SHP77 (cell line): ENCODE measurements around the gene NMB.
"Not testable (repeated sequence)": the region's sequence is repeated elsewhere in the genome, so short reads cannot be mapped to it uniquely, and the experiment has no call there.

Experiments used
- DNase-seq, 2 experiments: peaks; one replicate each; lab custom pipeline; 2025; lab: John Stamatoyannopoulos, UW

NMB gene, protein sequence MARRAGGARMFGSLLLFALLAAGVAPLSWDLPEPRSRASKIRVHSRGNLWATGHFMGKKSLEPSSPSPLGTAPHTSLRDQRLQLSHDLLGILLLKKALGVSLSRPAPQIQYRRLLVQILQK

DNA sequence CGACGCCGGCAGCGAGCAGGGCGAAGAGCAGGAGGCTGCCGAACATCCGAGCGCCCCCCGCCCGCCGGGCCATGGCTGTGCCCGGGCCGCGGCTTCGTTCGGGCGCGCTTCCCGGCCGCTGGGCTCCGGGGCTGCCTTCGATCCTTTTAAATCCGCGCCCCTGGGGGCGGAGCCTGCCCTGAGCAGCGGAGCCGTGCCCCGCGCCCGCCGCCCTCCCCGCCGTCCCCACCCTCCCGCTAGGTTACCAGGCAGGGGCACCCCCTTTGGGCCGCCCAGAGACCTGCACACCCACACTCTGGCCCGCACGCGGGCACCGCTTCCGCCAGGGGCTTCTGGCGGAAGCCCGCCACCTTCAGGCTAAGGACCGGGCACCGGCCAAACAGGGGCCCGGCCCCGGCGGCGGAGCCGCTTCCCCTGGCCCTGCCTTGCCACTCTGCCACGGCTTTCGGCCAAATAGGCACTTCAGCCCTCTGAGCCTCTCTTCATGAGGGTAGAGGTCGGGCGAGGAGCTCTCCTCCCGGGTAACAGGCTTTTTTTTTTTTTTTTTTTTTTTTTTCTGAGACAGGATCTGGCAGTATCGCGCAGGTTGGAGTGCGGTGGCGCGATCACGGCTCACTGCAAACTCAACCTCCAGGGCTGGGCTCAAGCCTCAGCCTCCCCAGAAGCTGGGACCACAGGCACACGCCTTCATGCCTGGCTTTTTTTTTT, at the start of gene NMB:
Gene NMB, minus strand, starts transcription at position 120 of the 708 bp plus-strand sequence. Its CDS starts 47 bp downstream, at position 73.
- peak; percentile 70 to 87 for DNase-seq

DNA sequence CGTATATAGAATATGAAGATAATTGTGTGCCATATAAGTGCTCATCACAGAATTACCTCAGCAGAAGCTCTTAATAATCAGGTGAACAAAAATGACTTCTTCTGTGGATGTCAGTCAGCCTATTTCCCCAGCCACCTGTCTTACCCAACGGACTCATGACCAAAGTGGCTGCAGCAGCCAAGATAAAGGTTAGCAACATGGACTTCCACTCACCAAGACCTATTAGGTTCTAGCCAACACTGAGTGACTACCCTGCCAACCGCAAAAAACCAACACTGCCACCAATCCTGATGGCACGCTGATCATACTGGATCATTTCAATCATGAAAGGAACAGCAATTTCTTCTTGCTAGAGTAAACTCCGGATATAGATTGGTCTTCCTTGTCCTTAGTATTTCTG, 45.8 kb upstream of the NMB start:
- DNase-seq, result no peak

DNA sequence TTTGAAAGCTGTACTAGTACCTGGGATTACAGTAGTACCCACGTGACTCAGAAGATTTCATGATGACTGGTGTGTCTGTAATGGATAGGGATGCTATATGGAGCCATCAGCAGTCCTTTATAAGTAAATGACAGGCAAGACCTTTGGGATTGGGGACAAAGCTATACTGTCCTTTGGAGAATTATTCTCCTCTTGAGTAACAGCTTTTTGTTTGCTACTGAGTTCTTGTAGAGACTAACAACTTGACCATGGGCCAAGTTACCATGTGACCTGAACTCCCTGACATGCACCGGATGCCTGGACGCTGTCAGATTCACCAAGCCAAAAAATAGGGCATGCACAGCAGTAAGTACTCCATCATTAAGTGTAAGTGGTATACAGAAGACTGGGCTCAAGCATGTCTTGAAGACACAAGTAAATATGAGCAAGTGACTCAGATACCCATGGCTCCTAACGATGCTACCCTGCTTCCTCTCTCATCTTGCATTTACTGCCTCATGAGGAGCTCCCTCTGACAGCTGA, 45.0 kb upstream of the NMB start:
- DNase-seq, result no peak

DNA sequence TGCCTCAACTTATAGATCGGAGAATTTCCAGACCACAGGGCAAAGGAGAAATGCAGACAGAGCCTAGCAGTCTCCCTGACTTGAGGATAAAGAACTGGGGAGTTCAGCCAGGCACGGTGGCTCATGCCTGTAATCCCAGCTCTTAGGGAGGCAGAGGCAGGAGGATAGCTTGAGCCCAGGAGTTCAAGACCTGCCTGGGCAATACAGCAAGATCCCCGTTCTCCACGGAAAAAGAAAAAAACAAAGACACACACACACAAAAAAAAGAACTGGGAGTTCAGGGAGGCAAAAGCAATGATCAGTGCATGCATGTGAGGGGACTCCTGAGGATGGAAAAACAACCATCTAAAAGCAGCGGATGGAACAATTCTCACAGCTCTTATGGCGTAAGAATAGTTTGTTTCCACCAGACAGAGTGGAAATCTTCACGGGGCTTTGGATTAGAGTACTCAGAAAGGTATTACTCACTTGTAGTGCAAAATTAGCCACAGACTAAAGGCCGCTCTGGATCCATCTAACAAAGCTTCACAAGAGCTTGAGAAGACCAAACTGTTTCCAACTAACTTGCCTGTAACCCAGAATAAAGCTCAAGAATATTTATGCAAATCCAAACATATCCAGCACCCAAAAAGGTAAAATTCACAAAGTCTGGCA, 41.7 kb upstream of the NMB start:
- DNase-seq, result no peak

DNA sequence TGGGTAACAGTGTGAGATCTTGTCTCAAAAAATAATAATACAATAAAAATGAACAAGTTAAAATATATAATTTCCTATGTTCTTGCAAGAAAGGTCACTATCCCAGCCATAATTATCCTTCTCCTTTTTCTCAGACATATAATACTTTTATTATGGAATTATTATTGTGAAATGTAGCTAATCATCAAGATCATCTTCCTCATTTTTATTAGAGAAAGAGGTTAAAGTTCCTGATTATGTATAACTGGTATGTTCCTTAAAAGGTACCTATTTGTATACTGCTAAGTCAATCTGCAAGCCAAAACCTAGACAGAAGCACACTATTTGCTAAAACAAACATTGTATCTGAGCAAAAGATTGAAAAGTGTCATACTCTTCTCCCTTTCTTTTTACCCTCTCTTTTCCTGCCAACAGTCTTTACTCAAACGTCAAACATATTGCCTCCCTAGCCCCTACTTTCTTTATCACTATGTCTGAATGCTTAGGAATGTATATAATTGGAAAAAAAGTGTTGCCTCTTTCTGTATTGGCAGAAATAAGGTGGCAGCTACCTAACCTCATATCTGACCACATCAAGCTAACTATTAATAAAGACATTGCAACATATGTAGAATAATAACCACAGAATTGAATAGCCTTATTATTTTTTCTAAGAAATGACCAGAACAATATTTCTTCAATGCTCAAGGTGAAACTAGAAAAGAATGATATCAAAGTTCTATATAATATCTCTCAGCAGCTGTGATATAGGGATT, 39.4 kb upstream of the NMB start:
- no peak for DNase-seq

DNA sequence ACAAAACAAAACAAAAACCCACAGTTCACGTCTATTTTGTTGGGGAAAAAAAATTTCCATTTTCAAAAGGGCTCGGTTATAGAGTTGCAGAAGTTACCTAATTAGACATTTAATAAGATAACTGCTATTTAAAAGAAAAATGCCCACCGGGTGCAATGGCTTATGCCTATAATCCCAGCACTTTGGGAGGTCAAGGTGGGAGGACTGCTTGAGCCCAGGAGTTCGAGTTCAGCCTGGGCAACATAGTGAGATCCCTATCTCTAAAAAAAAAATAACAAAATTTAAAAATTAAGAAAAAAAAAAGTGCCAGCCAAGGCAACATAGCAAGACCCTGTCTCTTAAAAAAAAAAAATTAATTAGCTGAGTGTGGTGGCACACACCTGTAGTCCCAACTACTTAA, 38.8 kb upstream of the NMB start:
- DNase-seq, result no peak

DNA sequence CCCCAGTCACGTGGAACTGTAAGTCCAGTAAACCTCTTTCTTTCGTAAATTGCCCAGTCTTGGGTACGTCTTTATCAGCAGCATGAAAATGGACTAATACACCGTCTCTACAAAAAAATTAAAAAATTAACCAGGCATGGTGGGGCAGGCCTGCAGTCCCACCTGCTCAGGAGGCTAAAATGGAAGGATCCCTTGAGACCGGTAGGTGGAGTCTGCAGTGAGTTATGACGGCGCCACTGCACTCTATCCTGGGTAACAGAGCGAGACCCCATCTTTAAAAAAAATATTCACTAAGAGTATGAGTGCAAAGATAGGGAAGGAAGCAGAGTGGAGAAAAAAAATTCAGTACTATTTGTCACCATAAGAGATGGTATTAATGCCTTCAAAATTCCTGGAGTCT, 32.3 kb upstream of the NMB start:
- DNase-seq, result no peak

DNA sequence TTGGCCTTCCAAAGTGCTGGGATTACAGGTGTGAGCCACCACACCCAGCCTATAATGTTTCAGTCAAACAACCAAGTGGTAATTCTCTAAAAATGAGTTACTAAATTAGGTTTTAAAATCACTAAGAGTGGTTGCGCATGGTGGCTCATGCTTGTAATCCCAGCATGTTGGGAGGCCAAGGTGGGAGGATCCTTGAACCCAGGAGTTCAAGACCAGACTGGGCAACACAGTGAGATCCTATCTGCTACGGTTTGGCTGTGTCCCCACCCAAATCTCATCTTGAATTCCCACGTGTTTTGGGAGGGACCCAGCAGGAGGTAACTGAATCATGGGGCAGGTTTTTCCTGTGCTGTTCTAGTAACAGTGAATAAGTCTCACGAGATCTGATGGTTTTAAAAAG, 31.9 kb upstream of the NMB start:
- no peak for DNase-seq

DNA sequence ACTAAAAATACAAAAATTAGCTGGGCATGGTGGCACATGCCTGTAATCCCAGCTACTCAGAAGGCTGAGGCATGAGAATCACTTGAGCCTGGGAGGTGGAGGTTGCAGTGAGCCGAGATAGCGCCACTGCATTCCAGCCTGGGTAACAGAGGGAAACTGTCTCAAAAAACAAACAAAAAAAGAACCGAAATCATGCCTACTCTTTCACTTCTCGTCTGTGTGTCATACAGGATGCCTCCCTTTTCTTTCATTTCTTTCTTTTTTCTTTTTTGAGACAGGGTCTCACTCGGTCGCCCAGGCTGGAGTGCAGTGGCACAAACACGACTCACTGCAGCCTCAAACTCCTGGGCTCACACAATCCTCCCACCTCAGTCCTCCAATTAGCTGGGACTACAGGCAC, 28.4 kb upstream of the NMB start:
- DNase-seq, result not testable (repeated sequence)

DNA sequence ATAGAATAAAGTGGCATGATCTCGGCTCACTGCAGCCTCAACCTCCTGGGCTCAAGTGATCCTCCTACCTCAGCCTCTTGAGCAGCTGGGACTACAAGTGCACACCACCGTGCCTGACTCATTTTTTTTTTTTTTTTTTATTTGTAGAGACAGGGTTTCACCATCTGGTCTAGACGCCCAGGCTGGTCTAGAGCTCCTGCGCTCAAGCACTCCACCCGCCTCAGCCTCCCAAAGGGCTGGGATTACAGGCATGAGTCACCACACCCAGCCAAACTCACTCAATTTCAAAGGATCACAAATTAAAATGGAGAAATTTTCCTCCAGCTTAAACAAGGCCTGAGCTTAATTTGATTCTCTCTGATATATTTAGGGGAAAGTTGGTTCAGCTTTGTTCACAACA, 27.3 kb upstream of the NMB start:
- DNase-seq, result peak; percentile 9 to 12

DNA sequence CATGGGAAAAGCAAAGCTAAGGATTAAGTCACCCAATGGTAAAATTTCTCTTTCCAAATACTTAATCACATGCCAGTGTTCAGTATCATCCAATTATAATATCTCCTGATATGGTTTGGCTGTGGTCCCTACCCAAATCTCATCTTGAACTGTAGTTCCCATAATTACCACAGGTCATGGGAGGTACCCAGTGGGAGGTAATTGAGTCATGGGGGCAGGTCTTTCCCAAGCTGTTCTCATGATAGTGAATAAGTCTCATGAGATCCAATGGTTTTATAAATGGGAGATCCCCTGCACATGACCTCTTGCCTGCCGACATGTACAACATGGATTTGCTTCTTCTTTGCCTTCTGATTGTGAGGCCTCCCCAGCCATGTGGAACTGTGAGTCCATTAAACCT, 26.1 kb upstream of the NMB start:
- DNase-seq, result no peak

DNA sequence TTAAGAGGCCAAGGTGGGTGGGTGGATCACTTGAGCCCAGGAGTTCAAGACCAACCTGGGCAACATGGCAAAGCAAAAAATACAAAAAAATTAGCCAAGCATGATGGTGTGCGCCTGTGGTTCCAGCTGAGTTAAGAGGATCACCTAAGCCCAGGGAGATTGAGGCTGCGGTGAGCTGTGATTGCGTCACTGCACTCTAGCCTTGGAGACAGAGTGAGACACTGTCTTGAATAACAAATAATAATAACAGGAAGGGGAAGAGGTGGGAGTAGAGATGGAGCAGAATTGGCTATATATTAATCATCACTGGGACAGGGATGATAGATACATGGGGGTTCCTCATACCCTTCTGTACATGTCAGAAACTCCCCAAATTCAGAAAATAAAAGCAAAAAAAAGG, 23.8 kb upstream of the NMB start:
- DNase-seq, result no peak

DNA sequence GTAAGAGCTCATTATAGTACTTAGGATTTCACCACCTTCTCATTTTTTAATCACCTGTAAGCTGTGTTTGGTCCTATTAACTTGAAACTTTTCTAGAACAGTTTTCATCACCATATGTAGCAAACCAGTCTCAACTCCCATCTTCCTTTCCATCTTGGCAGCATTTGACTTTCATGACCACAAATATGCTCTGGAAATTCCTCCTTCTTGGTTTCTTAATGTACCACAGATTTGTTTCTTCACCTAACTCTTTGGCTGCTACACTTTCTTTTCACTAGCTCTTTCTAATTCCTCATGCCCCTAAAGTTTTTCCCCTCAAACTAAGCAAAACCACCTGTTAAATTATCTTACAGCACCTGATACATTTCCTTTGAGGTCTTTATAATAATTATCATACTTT, 13.2 kb upstream of the NMB start:
- no peak for DNase-seq

DNA sequence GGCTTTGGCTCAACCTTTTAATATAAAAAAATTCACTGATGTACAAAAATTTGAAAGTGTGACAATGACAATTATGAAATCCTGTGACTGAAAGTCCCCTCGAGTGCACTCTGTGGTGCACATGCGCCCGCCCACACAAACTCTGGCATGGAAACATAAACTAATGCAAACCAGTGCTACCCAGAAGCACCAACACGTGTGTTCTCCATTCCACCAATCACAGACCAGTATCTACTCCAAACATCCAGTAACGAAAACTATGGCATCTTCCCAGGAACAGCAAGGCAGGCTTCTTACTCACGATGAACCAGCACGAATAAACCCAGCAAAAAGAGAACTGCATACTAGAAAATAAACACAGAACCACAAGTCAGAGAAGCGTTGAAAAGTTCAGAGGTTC, 11.7 kb upstream of the NMB start:
- no peak for DNase-seq

DNA sequence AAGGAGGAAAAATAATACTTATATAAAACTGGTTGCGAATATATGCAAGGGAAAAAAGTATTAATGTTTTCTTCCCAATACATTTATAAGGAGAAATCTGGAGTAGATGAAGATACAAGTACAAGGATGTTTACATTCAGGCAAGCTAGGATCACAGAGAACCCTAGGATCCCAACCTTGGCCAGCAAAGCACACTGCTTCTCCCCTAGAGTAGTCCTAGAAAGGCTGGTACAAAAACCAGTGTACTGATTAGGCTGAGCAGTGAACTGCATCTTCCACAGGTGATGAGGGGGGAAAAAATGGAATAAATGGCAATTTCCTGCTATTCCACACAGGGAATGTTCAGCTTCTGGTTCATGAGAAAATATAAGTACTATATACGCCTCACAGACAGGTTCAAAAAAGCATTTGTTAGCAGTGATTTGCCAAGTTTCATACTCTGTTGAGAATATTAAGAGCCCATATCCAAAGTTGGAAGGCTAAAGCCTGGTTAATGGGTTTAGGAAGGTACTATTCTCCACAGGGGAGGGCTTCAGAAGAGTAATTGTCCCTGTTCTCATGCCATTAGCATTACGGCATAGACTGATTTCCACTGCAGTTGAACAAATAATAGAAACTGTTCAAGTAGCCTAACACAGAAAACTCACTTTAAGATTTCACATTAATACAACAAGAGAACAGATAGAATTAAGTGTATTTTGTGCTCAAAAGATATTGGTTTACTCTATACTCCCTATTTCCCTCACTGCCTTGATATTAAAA, 10.4 kb upstream of the NMB start:
- DNase-seq, result no peak

DNA sequence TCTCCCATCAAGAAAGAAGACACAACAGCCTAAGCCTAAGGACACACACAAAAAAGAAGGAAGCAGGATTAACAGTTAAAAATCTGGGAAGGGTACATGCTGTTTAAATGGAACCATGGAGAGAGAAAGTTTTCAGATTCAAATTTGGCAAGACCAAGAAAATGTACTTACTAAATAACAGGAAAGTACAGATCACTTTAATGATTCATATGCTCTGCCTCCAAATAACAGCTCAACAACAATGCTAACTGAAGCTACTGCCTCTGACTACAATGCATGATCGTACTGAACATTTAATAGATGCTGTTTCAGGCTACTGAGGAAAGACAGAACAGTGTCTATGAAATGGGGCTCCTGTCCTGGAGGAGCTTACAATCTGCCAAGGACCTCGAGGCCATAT, 8.4 kb upstream of the NMB start:
- no peak for DNase-seq

DNA sequence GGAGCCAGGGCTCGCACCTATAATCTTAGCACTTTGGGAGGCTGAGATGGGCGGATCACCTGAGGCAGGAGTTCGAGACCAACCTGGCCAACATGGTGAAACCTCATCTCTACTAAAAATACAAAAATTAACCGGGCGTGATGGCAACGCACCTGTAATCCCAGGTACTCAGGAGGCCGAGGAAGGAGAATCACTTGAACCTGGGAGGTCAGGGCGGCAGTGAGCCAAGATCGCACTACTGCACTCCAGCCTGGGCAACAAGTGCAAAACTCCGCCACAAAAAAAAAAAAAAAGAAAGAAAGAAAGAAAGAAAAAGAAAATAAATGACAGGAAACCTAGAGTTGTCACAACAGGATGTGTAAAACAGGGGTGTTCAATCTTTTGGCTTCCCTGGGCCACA, 3.0 kb upstream of the NMB start:
- no peak for DNase-seq

DNA sequence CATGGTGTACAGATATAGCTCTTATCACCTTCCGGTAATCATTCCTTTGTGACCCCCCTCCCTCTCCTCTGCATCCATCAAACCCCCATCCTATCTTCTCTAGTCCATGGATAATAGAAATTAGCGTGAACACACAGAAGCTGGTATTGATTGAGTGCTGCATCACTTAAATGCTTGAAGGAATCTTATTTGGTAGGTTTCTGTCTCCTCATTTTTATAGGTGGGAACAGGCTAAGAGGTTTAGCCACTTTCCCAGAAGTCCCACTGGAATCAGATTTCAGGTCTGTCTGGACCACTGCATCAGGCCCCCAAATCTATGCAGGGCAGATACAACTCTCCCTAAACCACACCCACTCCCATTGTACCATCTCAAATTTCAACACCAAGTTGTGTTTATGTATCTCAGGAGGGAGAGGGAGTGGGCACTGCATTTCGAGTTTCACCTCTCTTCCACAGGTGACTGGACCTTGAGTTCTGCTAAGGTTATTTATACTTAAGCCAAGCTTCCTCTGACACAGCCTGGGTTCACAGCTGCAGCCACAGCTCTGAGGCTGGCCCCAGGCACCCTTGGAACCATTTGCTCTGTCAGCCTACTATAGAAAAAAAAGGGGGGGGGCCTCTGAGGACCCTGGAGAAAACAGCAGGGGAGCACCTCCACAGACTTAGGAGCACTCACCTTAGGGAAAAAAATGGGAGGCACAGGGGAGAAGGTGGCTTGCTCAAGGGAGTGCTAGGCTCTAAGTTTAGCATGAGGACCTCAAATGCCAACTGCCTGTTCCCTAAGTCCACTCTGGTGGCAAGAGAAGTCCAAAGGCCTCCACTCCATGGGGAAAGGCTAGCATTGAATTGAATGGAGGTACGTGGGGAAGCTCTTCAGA, 2.1 kb upstream of the NMB start:
- DNase-seq, result no peak

DNA sequence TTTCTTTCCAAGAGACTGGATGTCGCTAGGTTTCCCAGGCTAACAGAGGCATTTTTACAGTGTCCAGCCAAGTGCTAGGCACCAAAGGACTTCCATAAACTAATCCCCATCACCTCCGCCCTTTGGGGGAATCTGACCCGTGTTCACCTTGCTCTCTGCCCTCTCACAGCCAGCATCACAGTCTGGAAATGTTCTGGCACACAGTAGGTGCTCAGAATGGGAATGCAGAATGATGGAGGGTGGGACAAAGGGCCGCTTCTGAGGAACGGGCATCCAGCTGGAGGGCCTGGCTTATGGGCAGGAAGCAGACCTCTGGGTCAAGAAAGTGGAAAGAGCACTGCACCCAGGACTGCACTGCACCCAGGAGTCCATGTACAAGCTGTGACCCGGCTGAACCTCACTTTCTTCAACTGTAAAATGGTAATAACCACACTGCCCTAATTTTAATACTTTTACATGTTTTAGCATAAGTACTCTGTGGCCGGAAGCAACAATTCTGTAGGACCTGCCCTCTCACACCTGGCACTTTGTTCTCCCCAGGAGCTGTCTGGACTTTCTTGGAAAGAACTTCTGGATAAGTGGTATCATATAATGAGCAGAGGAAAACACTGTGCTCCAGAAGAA, 901 bp upstream of the NMB start:
- DNase-seq, result no peak

DNA sequence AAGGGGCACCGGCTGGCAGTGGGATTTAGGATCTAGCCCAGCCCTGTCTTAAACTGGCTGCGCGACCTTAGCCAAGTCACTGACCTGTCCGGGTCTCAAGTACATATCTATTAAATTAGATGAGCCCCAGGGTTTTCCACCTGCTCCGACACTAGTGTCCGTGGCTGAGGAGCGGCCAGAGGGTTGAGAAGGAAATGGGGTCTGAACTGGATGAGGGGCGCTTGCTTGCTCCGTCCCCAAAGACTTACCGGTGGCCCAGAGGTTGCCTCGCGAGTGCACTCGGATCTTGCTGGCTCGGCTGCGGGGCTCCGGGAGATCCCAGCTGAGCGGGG, 285 bp downstream of the NMB start:
- no peak for DNase-seq

DNA sequence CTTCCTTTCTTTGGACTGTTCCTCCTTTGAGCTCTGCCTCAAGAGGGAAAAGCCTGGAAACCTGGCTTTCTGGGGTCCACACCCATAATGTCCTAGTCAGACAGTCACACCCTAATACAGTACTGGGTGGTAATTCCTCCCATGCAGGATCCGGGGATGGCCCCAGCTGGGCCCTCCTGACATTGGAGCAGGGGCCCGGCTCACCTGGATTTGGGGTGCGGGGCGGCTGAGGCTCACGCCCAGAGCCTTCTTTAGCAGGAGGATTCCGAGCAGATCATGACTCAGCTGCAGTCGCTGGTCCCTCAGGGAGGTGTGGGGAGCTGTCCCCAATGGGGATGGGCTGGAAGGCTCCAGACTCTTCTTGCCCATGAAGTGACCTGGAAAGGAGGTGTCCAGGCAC, 1.0 kb downstream of the NMB start:
- no peak for DNase-seq
